Nephron progenitor cell (in vitro differentiated cells): ENCODE data around the gene RNF222.

Experiments
- DNase-seq: peaks from one replicate; pipeline ENCODE4 v3.0.0; 2021
- H3K27ac Mint-ChIP-seq: 2 replicates; pipeline ENCODE4 v1.8.0; 2021; ENCODE audit warnings: mild to moderate bottlenecking, moderate library complexity, mixed read lengths
- H3K27me3 Mint-ChIP-seq: 2 replicates; pipeline ENCODE4 v1.8.0; 2021; ENCODE audit warnings: mild to moderate bottlenecking, low read depth, mixed read lengths; ENCODE audit not compliant: poor library complexity
- H3K36me3 Mint-ChIP-seq: 2 replicates; pipeline ENCODE4 v1.8.0; 2021; ENCODE audit warnings: low read depth, mixed read lengths
- H3K4me1 Mint-ChIP-seq: 2 replicates; pipeline ENCODE4 v1.8.0; 2021; ENCODE audit warnings: mixed read lengths
- H3K4me3 Mint-ChIP-seq: 2 replicates; pipeline ENCODE4 v1.8.0; 2021; ENCODE audit warnings: mild to moderate bottlenecking, moderate library complexity, mixed read lengths
- H3K9me3 Mint-ChIP-seq: 2 replicates; pipeline ENCODE4 v1.8.0; 2021; ENCODE audit warnings: mild to moderate bottlenecking, moderate library complexity, mixed read lengths
- CTCF ChIP-seq: fragments of 200-600 bp; sonication (generic); IDR thresholded peaks from 2 replicates; pipeline ENCODE4 v1.5.0; 2021; ENCODE audit warnings: antibody characterized with exemption

The RNF222 gene

GRCh38 chr17:8410883-8411238, 13.2 kb upstream of the RNF222 start:
- Mint-ChIP-seq H3K4me3 (no peak overlapping the region), H3K36me3 (no peaks in the 10 kb centered on the region), H3K4me1 (peaks cover 24% of the 10 kb centered on the region), H3K27ac (no peak overlapping the region), H3K27me3 (peaks cover 30% of the 10 kb centered on the region), H3K9me3 (no peaks in the 10 kb centered on the region)
- no peak for TF ChIP-seq CTCF
- no peak for DNase-seq

- peak; percentile 93 for DNase-seq
- peaks cover 28% of the 10 kb centered on the region for H3K4me1 Mint-ChIP-seq
- H3K4me3 Mint-ChIP-seq, result no peak overlapping the region
- H3K36me3 Mint-ChIP-seq, result no peaks in the 10 kb centered on the region
- H3K27me3 Mint-ChIP-seq, result peaks cover 26% of the 10 kb centered on the region
- no peaks in the 10 kb centered on the region for H3K9me3 Mint-ChIP-seq
- TF ChIP-seq CTCF, result peak; percentile 91
- no peak overlapping the region for H3K27ac Mint-ChIP-seq
Observed at GRCh38 chr17:8409966-8410882, 12.6 kb upstream of the RNF222 start.

GRCh38 chr17:8408371-8408770, 10.7 kb upstream of the RNF222 start:
- peak overlapping the region; percentile 47 for H3K4me3 Mint-ChIP-seq
- no peak for DNase-seq
- H3K36me3 Mint-ChIP-seq, result no peaks in the 10 kb centered on the region
- no peak overlapping the region for H3K27ac Mint-ChIP-seq
- H3K9me3 Mint-ChIP-seq, result no peaks in the 10 kb centered on the region
- peaks cover 27% of the 10 kb centered on the region for H3K27me3 Mint-ChIP-seq
- no peak for TF ChIP-seq CTCF
- peaks cover 32% of the 10 kb centered on the region for H3K4me1 Mint-ChIP-seq

GRCh38 chr17:8406174-8406573, 8.5 kb upstream of the RNF222 start:
- no peaks in the 10 kb centered on the region for H3K36me3 Mint-ChIP-seq
- no peaks in the 10 kb centered on the region for H3K9me3 Mint-ChIP-seq

GRCh38 chr17:8405499-8406016, 7.9 kb upstream of the RNF222 start:
- no peak for TF ChIP-seq CTCF
- H3K27ac Mint-ChIP-seq, result no peak overlapping the region
- H3K4me3 Mint-ChIP-seq, result no peak overlapping the region
- no peaks in the 10 kb centered on the region for H3K9me3 Mint-ChIP-seq
- no peak for DNase-seq
- H3K4me1 Mint-ChIP-seq, result peaks cover 32% of the 10 kb centered on the region
- H3K36me3 Mint-ChIP-seq, result no peaks in the 10 kb centered on the region
- peaks cover 30% of the 10 kb centered on the region for H3K27me3 Mint-ChIP-seq

More at GRCh38 chr17:8406174-8406573, 8.5 kb upstream of the RNF222 start:
- peaks cover 32% of the 10 kb centered on the region for H3K4me1 Mint-ChIP-seq
- no peak overlapping the region for H3K27ac Mint-ChIP-seq
- peaks cover 25% of the 10 kb centered on the region for H3K27me3 Mint-ChIP-seq
- H3K4me3 Mint-ChIP-seq, result no peak overlapping the region
- no peak for DNase-seq
- no peak for TF ChIP-seq CTCF
